Brain microvascular endothelial cell (primary cell): ENCODE measurements around the gene ZFYVE9.

Experiments
- DNase-seq: peaks from one replicate; pipeline ENCODE4 v3.0.0-alpha.2; 2020
- H3K27ac ChIP-seq: fragments of 250-450 bp; sonication (Bioruptor Pico); 2 replicates; pipeline ENCODE4 v1.5.1; 2020; ENCODE audit warnings: mild to moderate bottlenecking, moderate library complexity
- H3K27me3 ChIP-seq: fragments of 250-450 bp; sonication (Bioruptor Pico); replicated peaks from 2 replicates; pipeline ENCODE4 v1.5.1; 2020; ENCODE audit warnings: mild to moderate bottlenecking
- H3K36me3 ChIP-seq: fragments of 250-450 bp; sonication (Bioruptor Pico); replicated peaks from 2 replicates; pipeline ENCODE4 v1.5.1; 2020; ENCODE audit warnings: mild to moderate bottlenecking
- H3K4me3 ChIP-seq: 2 replicates; pipeline ENCODE4 v1.5.1; 2011; ENCODE audit warnings: low read depth, mild to moderate bottlenecking, control low read depth, low read length, moderate library complexity
- CTCF ChIP-seq: IDR thresholded peaks from 2 replicates; pipeline ENCODE4 v1.5.1; 2011; ENCODE audit warnings: low read depth, mild to moderate bottlenecking, moderate library complexity, low read length, control low read depth, inconsistent platforms; ENCODE audit errors: missing control alignments
- in situ Hi-C: cut with HindIII; loops from 2 replicates; pipeline ENCODE4 v1.10.0; 2017; ENCODE audit warnings: low sequenced_read_pairs, low pct_ligation_motif_present

The ZFYVE9 gene

GRCh38 chr1:52127181-52128180 is 14.4 kb upstream of the ZFYVE9 start:
- TF ChIP-seq CTCF: peak; percentile 81
- Histone ChIP-seq H3K27me3 (no peaks in the 10 kb centered on the region), H3K36me3 (no peaks in the 10 kb centered on the region), H3K4me3 (no peak overlapping the region), H3K27ac (no peak overlapping the region)
- in situ Hi-C loops: loop anchor here (25.0 kb wide), 1 partner anchor 160 kb away; no protein-coding TSS in a partner anchor
- DNase-seq: peak; percentile 61

- no peaks in the 10 kb centered on the region for H3K36me3 ChIP-seq
- DNase-seq: peak; percentile 85
- TF ChIP-seq CTCF: no peak
- peak overlapping the region; percentile 75 for H3K27ac ChIP-seq
- H3K27me3 ChIP-seq: no peaks in the 10 kb centered on the region
- in situ Hi-C loops: loop anchor here (25.0 kb wide), 1 partner anchor 147 kb away; no protein-coding TSS in a partner anchor
- H3K4me3 ChIP-seq: no peak overlapping the region
These were observed 1.9 kb upstream of the ZFYVE9 start for GRCh38 chr1:52139817-52140540.

GRCh38 chr1:52140633-52141512 is 1.0 kb upstream of the ZFYVE9 start:
- no peak for DNase-seq
- H3K4me3 ChIP-seq: no peak overlapping the region
- no peak for TF ChIP-seq CTCF
- peak overlapping the region; percentile 75 for H3K27ac ChIP-seq
- no peaks in the 10 kb centered on the region for H3K27me3 ChIP-seq
- no peaks in the 10 kb centered on the region for H3K36me3 ChIP-seq
- in situ Hi-C loops: loop anchor here (25.0 kb wide), 1 partner anchor 146 kb away; no protein-coding TSS in a partner anchor

- Histone ChIP-seq H3K27me3 (no peaks in the 10 kb centered on the region), H3K27ac (peak overlapping the region; percentile 82), H3K36me3 (no peaks in the 10 kb centered on the region), H3K4me3 (peak overlapping the region; percentile 79)
- peak; percentile 41 for DNase-seq
- no peak for TF ChIP-seq CTCF
- in situ Hi-C loops: loop anchor here (25.0 kb wide), 1 partner anchor 145 kb away; no protein-coding TSS in a partner anchor
These were observed 613 bp downstream of the ZFYVE9 start for GRCh38 chr1:52142220-52143183.
